ENCODE data around the gene SLFN14.
A peak's percentile ranks its signal among the peaks of the same experiment; 100 is the strongest.
"Not testable (repeated sequence)": the region's sequence is repeated elsewhere in the genome, so short reads cannot be mapped to it uniquely, and the experiment has no call there.

The SLFN14 gene

GRCh38 chr17:35560703-35561102 lies at the start of gene SLFN14:
Gene SLFN14, minus strand, starts transcription at chr17:35560819. Its CDS starts 2,757 bp downstream, at chr17:35558062.
- DNase-seq (ENCODE audit: low read depth in 2 of 2) = no peak

GRCh38 chr17:35609831-35610230 lies 49.2 kb upstream of the SLFN14 start:
- DNase-seq (ENCODE audit: low read depth in 2 of 2) = no peak

GRCh38 chr17:35607239-35607847 lies 46.7 kb upstream of the SLFN14 start:
- no peak for DNase-seq (ENCODE audit: low read depth in 2 of 2)

GRCh38 chr17:35605678-35606077 lies 45.1 kb upstream of the SLFN14 start:
- no peak for DNase-seq (ENCODE audit: low read depth in 2 of 2)

GRCh38 chr17:35603674-35604073 lies 43.1 kb upstream of the SLFN14 start:
- DNase-seq (ENCODE audit: low read depth in 2 of 2) = no peak

GRCh38 chr17:35597604-35598003 lies 37.0 kb upstream of the SLFN14 start:
- DNase-seq (ENCODE audit: low read depth in 2 of 2) = no peak

GRCh38 chr17:35596530-35597233 lies 36.1 kb upstream of the SLFN14 start:
- no peak for DNase-seq (ENCODE audit: low read depth in 2 of 2)

- DNase-seq (ENCODE audit: low read depth in 2 of 2) = no peak
These were observed 35.5 kb upstream of the SLFN14 start for GRCh38 chr17:35596072-35596471.

- DNase-seq (ENCODE audit: low read depth in 2 of 2) = no peak
These were observed 27.7 kb upstream of the SLFN14 start for GRCh38 chr17:35588196-35588920.

- DNase-seq (ENCODE audit: low read depth in 2 of 2) = peak; percentile 94 to 95
These were observed 26.7 kb upstream of the SLFN14 start, which contains the start of gene AP2B1 for GRCh38 chr17:35587074-35587961. Gene AP2B1, plus strand, starts transcription at chr17:35587322. Its CDS starts 6,709 bp downstream, at chr17:35594031.

- no peak for DNase-seq (ENCODE audit: low read depth in 2 of 2)
These were observed 26.0 kb upstream of the SLFN14 start for GRCh38 chr17:35586569-35587073.

GRCh38 chr17:35584061-35584460 lies 23.4 kb upstream of the SLFN14 start:
- no peak for DNase-seq (ENCODE audit: low read depth in 2 of 2)

GRCh38 chr17:35578929-35579432 lies 18.4 kb upstream of the SLFN14 start:
- DNase-seq (ENCODE audit: low read depth in 2 of 2) = no peak

GRCh38 chr17:35578197-35578928 lies 17.7 kb upstream of the SLFN14 start, which contains the start of gene PEX12:
Gene PEX12, minus strand, starts transcription at chr17:35578571. Its CDS starts 550 bp downstream, at chr17:35578021.
- DNase-seq (ENCODE audit: low read depth in 2 of 2) = peak; percentile 70 to 73

GRCh38 chr17:35577830-35578196 lies 17.2 kb upstream of the SLFN14 start:
- no peak for DNase-seq (ENCODE audit: low read depth in 2 of 2)

- DNase-seq (ENCODE audit: low read depth in 2 of 2) = no peak
These were observed 15.1 kb upstream of the SLFN14 start for GRCh38 chr17:35575759-35576158.

- no peak for DNase-seq (ENCODE audit: low read depth in 2 of 2)
These were observed 8.8 kb upstream of the SLFN14 start for GRCh38 chr17:35569405-35569804.

- DNase-seq (ENCODE audit: low read depth in 2 of 2) = peak in 1 of 2 donors; percentile 35
These were observed 7.9 kb upstream of the SLFN14 start for GRCh38 chr17:35568561-35568960.

GRCh38 chr17:35566968-35567367 lies 6.3 kb upstream of the SLFN14 start:
- no peak for DNase-seq (ENCODE audit: low read depth in 2 of 2)

GRCh38 chr17:35563181-35563580 lies 2.6 kb upstream of the SLFN14 start:
- not testable (repeated sequence) for DNase-seq (ENCODE audit: low read depth in 2 of 2)

Data from activated CD4-positive, alpha-beta T cell treated with anti-CD3 and anti-CD28 coated beads for 24 hours (primary cell).